ENCODE measurements around the gene STRA6. TPM values are rescaled to one million over a fixed set of nuclear protein-coding genes. Genes with fewer than 3 reads are reported as not detected.

Gene STRA6
- under 1 TPM; 0.13 to 0.83 (median 0.47) TPM for total RNA-seq

- Histone ChIP-seq H3K27ac (replicated peaks in 1 of 4) (no peak within 1 kb of the TSS), H3K9me3 (no peaks in the 10 kb centered on the region), H3K4me3 (no peak within 1 kb of the TSS), H3K4me1 (peaks cover 16 to 28% (median 22%) of the 10 kb centered on the region in 4 donors), H3K27me3 (peaks cover 0 to 16% (median 0%) of the 10 kb centered on the region in 4 donors), H3K36me3 (no peaks in the 10 kb centered on the region)
- 76% methylated on average over 26 of the region's 26 CpGs for WGBS
- TF ChIP-seq CTCF (IDR thresholded peaks at IDR 0.05) (no peak), POLR2A (IDR thresholded peaks at IDR 0.05; ENCODE audit: low read depth) (no peak), POLR2AphosphoS5 (IDR thresholded peaks at IDR 0.05) (no peak), EP300 (IDR thresholded peaks at IDR 0.05) (no peak)
- intact Hi-C loops (cut with DNase I): no loop called here
- DNase-seq (ENCODE audit: extremely low spot score): no peak
Measured at GRCh38 chr15:74202452-74203401, at the start of gene STRA6. TSS of gene STRA6 (minus strand) at chr15:74202787. CDS start at chr15:74202267, 520 bp downstream.

GRCh38 chr15:74252291-74252690 is 49.7 kb upstream of the STRA6 start:
- TF ChIP-seq POLR2AphosphoS5 (IDR thresholded peaks at IDR 0.05): no peak
- no peak for TF ChIP-seq POLR2A (IDR thresholded peaks at IDR 0.05; ENCODE audit: low read depth)
- no peak for TF ChIP-seq CTCF (IDR thresholded peaks at IDR 0.05)
- no peak overlapping the region for H3K4me3 ChIP-seq
- DNase-seq (ENCODE audit: extremely low spot score): no peak
- no peaks in the 10 kb centered on the region for H3K9me3 ChIP-seq
- H3K27me3 ChIP-seq: peaks cover 0 to 17% (median 0%) of the 10 kb centered on the region in 4 donors
- intact Hi-C loops (cut with DNase I): no loop called here
- 63% methylated on average over 5 of the region's 6 CpGs for WGBS
- H3K36me3 ChIP-seq: no peaks in the 10 kb centered on the region
- no peak overlapping the region for H3K27ac ChIP-seq (replicated peaks in 1 of 4)
- H3K4me1 ChIP-seq: peaks cover 14 to 33% (median 23%) of the 10 kb centered on the region in 4 donors

- no peak overlapping the region for H3K27ac ChIP-seq (replicated peaks in 1 of 4)
- no peak for DNase-seq (ENCODE audit: extremely low spot score)
- no peaks in the 10 kb centered on the region for H3K36me3 ChIP-seq
- intact Hi-C loops (cut with DNase I): no loop called here
- no peak for TF ChIP-seq POLR2A (IDR thresholded peaks at IDR 0.05; ENCODE audit: low read depth)
- no peak for TF ChIP-seq POLR2AphosphoS5 (IDR thresholded peaks at IDR 0.05)
- no peak for TF ChIP-seq CTCF (IDR thresholded peaks at IDR 0.05)
- TF ChIP-seq EP300 (IDR thresholded peaks at IDR 0.05): no peak
- WGBS: no CpG with 5 or more reads among the region's 5 CpGs
- peaks cover 0 to 17% (median 0%) of the 10 kb centered on the region in 4 donors for H3K27me3 ChIP-seq
- H3K4me3 ChIP-seq: no peak overlapping the region
- no peaks in the 10 kb centered on the region for H3K9me3 ChIP-seq
- peaks cover 14 to 33% (median 23%) of the 10 kb centered on the region in 4 donors for H3K4me1 ChIP-seq
Measured at GRCh38 chr15:74251131-74251811, 48.7 kb upstream of the STRA6 start.

DNA sequence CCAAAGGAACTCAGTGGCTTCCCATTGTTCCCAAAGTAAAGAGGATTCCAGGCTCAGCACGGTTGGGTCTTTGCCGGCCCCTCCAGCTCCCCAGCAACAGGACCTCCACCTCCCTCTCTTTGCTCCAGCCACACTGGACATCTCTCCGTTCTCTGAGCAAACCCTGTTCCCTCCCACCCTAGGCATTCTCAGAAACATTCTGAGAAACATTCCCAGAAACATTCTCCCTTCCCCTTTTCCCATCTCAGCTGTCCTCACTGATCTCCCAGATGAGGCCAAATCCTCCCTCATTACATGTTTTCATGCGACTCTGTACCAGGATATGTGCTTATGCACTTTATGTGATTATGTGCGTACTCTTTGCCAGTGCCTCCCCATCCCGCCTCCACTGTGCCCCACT is 47.7 kb upstream of the STRA6 start:
- H3K9me3 ChIP-seq: no peaks in the 10 kb centered on the region
- H3K36me3 ChIP-seq: no peaks in the 10 kb centered on the region
- H3K27me3 ChIP-seq: peaks cover 0 to 16% (median 5%) of the 10 kb centered on the region in 4 donors
- TF ChIP-seq CTCF (IDR thresholded peaks at IDR 0.05): no peak
- no peak for TF ChIP-seq POLR2AphosphoS5 (IDR thresholded peaks at IDR 0.05)
- no peak for TF ChIP-seq EP300 (IDR thresholded peaks at IDR 0.05)
- TF ChIP-seq POLR2A (IDR thresholded peaks at IDR 0.05; ENCODE audit: low read depth): no peak
- 80% methylated on average over 6 of the region's 6 CpGs for WGBS
- H3K4me3 ChIP-seq: no peak overlapping the region
- H3K27ac ChIP-seq (replicated peaks in 1 of 4): no peak overlapping the region
- intact Hi-C loops (cut with DNase I): no loop called here
- DNase-seq (ENCODE audit: extremely low spot score): no peak
- peaks cover 23 to 40% (median 30%) of the 10 kb centered on the region in 4 donors for H3K4me1 ChIP-seq

All from esophagus muscularis mucosa (tissue), 4 donors.